Spleen (tissue), 7 donors: ENCODE data around the gene TXNDC15.

Source experiments
- POLR2A ChIP-seq, 3 donors: fragments of 450-650 bp; IDR thresholded peaks; one replicate each; pipeline ENCODE4 v1.5.1; 2017; ENCODE audit warnings: antibody characterized with exemption in 3 of 3, mild to moderate bottlenecking in 1 of 3
- POLR2AphosphoS5 ChIP-seq, 3 donors: sonication (generic); formaldehyde crosslinking; IDR thresholded peaks; one replicate each; pipeline ENCODE4 v1.5.1; 2017; ENCODE audit warnings: antibody characterized with exemption in 3 of 3
- TF ChIP-seq, protein P1 (sequence below), 11 experiments: fragments of 200-600 bp in 7 of 11; fragments of 450-650 bp in 4 of 11; sonication (generic) in 4 of 11; IDR thresholded peaks in 8 of 11; conservative IDR thresholded peaks in 3 of 11; 1 replicate in 7 of 11; 2 replicates in 4 of 11; pipeline versions ENCODE4 v1.4.0 to v1.8.0; 2016 to 2021; ENCODE audit warnings: antibody characterized with exemption in 11 of 11, inconsistent platforms in 4 of 11, mild to moderate bottlenecking in 1 of 11
- donor health status: DM: no; HTN: no; CAD: no; lungs with moderate emphysema.
- donor health status: DM: no; HTN: no; CAD: no.
- donor health status: DM: no; HTN: no; CAD: no.

DNA sequence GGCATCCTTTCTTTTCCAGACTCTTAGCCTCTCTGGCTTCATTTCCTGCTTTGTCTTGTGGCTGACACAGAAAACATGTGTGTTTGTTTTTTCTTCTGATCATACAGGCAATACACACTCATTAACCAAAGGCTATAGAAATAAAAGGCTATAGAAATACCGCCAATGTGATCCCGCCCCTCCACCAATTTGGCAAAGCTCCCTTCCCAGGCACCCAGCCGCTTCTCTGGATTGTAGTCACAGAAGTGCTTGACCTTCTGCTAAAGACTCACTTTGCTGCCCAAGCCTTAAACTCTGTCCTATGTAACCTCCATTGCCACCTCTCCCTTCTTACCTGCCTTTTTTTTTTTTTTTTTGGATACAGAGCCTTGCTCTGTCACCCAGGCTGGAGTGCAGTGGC is 5.3 kb downstream of the TXNDC15 start:
- TF ChIP-seq, protein P1, sequence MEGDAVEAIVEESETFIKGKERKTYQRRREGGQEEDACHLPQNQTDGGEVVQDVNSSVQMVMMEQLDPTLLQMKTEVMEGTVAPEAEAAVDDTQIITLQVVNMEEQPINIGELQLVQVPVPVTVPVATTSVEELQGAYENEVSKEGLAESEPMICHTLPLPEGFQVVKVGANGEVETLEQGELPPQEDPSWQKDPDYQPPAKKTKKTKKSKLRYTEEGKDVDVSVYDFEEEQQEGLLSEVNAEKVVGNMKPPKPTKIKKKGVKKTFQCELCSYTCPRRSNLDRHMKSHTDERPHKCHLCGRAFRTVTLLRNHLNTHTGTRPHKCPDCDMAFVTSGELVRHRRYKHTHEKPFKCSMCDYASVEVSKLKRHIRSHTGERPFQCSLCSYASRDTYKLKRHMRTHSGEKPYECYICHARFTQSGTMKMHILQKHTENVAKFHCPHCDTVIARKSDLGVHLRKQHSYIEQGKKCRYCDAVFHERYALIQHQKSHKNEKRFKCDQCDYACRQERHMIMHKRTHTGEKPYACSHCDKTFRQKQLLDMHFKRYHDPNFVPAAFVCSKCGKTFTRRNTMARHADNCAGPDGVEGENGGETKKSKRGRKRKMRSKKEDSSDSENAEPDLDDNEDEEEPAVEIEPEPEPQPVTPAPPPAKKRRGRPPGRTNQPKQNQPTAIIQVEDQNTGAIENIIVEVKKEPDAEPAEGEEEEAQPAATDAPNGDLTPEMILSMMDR (IDR thresholded peaks at IDR 0.05 in 8 of 11, conservative IDR thresholded peaks at IDR 0.05 in 3 of 11) = no peak
- TF ChIP-seq POLR2A (IDR thresholded peaks at IDR 0.05) (no peak), POLR2AphosphoS5 (IDR thresholded peaks at IDR 0.05) (no peak)
